Lower leg skin (tissue), 3 donors: ENCODE measurements around the gene EFR3B.

ENCODE experiments used
- CTCF ChIP-seq, 3 donors: fragments of 450-650 bp; IDR thresholded peaks; one replicate each; pipeline ENCODE4 v1.5.1; 2016; ENCODE audit warnings: antibody characterized with exemption in 3 of 3, mild to moderate bottlenecking in 3 of 3, moderate library complexity in 2 of 3
- POLR2A ChIP-seq, 2 donors: fragments of 450-650 bp; IDR thresholded peaks; one replicate each; pipeline ENCODE4 v1.6.1; 2016 to 2017; ENCODE audit warnings: antibody characterized with exemption in 2 of 2, mild to moderate bottlenecking in 1 of 2, moderate library complexity in 1 of 2

DNA sequence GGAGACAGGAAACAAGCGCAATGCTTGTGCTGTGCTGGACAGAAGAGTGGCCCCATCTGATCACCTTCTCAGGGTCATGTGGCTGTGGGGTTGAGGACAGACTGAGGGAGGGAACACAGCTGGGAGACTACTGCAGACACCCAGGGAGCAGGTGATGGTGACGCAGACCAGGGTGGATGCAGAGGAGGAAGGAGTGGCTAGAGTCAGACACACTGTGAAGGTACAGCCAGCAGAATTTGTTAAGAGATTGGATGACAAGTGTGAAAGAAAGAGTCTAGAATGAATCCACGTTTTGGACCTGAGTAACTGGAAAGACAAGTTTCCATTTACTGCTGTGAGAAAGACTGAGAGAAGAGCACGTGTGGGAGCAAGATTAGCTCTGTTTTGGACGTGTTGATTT is 142.4 kb downstream of the EFR3B start:
- TF ChIP-seq CTCF (IDR thresholded peaks at IDR 0.05) (no peak), POLR2A (IDR thresholded peaks at IDR 0.05) (no peak)
